Activated CD4-positive, alpha-beta T cell treated with anti-CD3 and anti-CD28 coated beads, Interleukin-2, amount 10 ng/mL, durations not matched to agents 7 days and 5 days (primary cell): Measurements from ENCODE around the gene TBX6. TPM values are rescaled to one million over a fixed set of nuclear protein-coding genes. Genes with fewer than 3 reads are reported as not detected.
A peak's percentile ranks its signal among the peaks of the same experiment; 100 is the strongest.
"Not testable (repeated sequence)": the region's sequence is repeated elsewhere in the genome, so short reads cannot be mapped to it uniquely, and the experiment has no call there.

Source experiments
- CTCF ChIA-PET: fragments of 350-600 bp; sonication (Branson Sonifier 250); formaldehyde crosslinking; loops from one replicate; lab custom pipeline; 2021; ENCODE audit warnings: antibody characterized with exemption; lab: Charles Lee
- POLR2A ChIA-PET: fragments of 350-600 bp; sonication (Branson Sonifier 250); formaldehyde crosslinking; loops from one replicate; lab custom pipeline; 2021; ENCODE audit warnings: antibody characterized with exemption; lab: Charles Lee
- DNase-seq: peaks from one replicate; pipeline ENCODE4 v3.0.0-alpha.2; 2020
- H3K27ac Mint-ChIP-seq: one replicate; pipeline ENCODE4 v1.8.0; 2021; ENCODE audit warnings: mild to moderate bottlenecking, moderate library complexity, mixed read lengths
- H3K27me3 Mint-ChIP-seq: one replicate; pipeline ENCODE4 v1.8.0; 2021; ENCODE audit warnings: mixed read lengths
- H3K36me3 Mint-ChIP-seq: one replicate; pipeline ENCODE4 v1.8.0; 2021; ENCODE audit warnings: low read depth, mixed read lengths
- H3K4me1 Mint-ChIP-seq: one replicate; pipeline ENCODE4 v1.8.0; 2021; ENCODE audit warnings: mixed read lengths
- H3K4me3 Mint-ChIP-seq: one replicate; pipeline ENCODE4 v1.8.0; 2021; ENCODE audit warnings: mild to moderate bottlenecking, moderate library complexity, mixed read lengths
- H3K9me3 Mint-ChIP-seq: one replicate; pipeline ENCODE4 v1.8.0; 2021; ENCODE audit warnings: mixed read lengths
- total RNA-seq, 2 experiments: library from RNA; stranded (reverse); gene quantifications; one replicate each; pipeline ENCODE4 v1.2.3, GENCODE V29; 2021

TBX6 gene
- 1 to 10 TPM; 1.2 to 1.7 TPM for total RNA-seq

- peaks cover 65% of the 10 kb centered on the region for H3K4me1 Mint-ChIP-seq
- H3K27me3 Mint-ChIP-seq, result no peaks in the 10 kb centered on the region
- ChIA-PET CTCF (interaction anchor here (0.5 to 8.0 kb wide), 42 partner anchors 11 to 545 kb away, joined by 3 to 112 read pairs (median 4); partner anchors contain the start of genes ALDOA, CORO1A, DCTPP1 and GDPD3), POLR2A (interaction anchor here (1.0 to 2.4 kb wide), 4 partner anchors 15 to 519 kb away, joined by 3 to 7 read pairs (median 4); partner anchors contain the start of genes ALDOA and ZNF689)
- peaks cover under 1% of the 10 kb centered on the region for H3K9me3 Mint-ChIP-seq
- peak within 1 kb of the TSS; percentile 90 for H3K27ac Mint-ChIP-seq
- peaks cover 35% of the 10 kb centered on the region for H3K36me3 Mint-ChIP-seq
- H3K4me3 Mint-ChIP-seq, result peak within 1 kb of the TSS; percentile 81
- peak; percentile 93 for DNase-seq
Measured at GRCh38 chr16:30091474-30092372, at the start of gene TBX6. Gene TBX6, minus strand, starts transcription at chr16:30091924. Its CDS starts 731 bp downstream, at chr16:30091193.

GRCh38 chr16:30139583-30140481, 48.1 kb upstream of the TBX6 start:
- no peak overlapping the region for H3K4me3 Mint-ChIP-seq
- ChIA-PET POLR2A (interaction anchor here (1.9 kb wide), 1 partner anchor 46 kb away, joined by 5 read pairs; no protein-coding TSS in a partner anchor), CTCF (interaction anchor here (0.6 to 2.0 kb wide), 10 partner anchors 9 to 357 kb away, joined by 3 to 6 read pairs (median 4); no protein-coding TSS in a partner anchor)
- H3K27me3 Mint-ChIP-seq, result no peaks in the 10 kb centered on the region
- peaks cover 22% of the 10 kb centered on the region for H3K4me1 Mint-ChIP-seq
- DNase-seq, result no peak
- no peaks in the 10 kb centered on the region for H3K36me3 Mint-ChIP-seq
- H3K9me3 Mint-ChIP-seq, result no peaks in the 10 kb centered on the region
- H3K27ac Mint-ChIP-seq, result peak overlapping the region; percentile 55

- CTCF ChIA-PET, result interaction anchor here (0.7 to 1.2 kb wide), 2 partner anchors 9 to 258 kb away, joined by 3 to 5 read pairs; no protein-coding TSS in a partner anchor
- Mint-ChIP-seq H3K4me3 (no peak overlapping the region), H3K27ac (no peak overlapping the region), H3K4me1 (peaks cover 16% of the 10 kb centered on the region), H3K36me3 (no peaks in the 10 kb centered on the region), H3K9me3 (no peaks in the 10 kb centered on the region), H3K27me3 (no peaks in the 10 kb centered on the region)
- POLR2A ChIA-PET, result no interaction called here
- no peak for DNase-seq
Measured at GRCh38 chr16:30137897-30138296, 46.2 kb upstream of the TBX6 start.

GRCh38 chr16:30136971-30137605, 45.4 kb upstream of the TBX6 start:
- Mint-ChIP-seq H3K27me3 (no peaks in the 10 kb centered on the region), H3K36me3 (no peaks in the 10 kb centered on the region), H3K9me3 (no peaks in the 10 kb centered on the region), H3K4me1 (peaks cover 14% of the 10 kb centered on the region), H3K4me3 (no peak overlapping the region), H3K27ac (no peak overlapping the region)
- CTCF ChIA-PET, result interaction anchor here (0.6 to 1.5 kb wide), 2 partner anchors 44 to 253 kb away, joined by 3 to 4 read pairs; no protein-coding TSS in a partner anchor
- no peak for DNase-seq
- POLR2A ChIA-PET, result no interaction called here

- CTCF ChIA-PET, result interaction anchor here (0.9 to 1.5 kb wide), 2 partner anchors 9 to 41 kb away, joined by 3 to 5 read pairs; partner anchors contain the start of gene TBX6
- H3K4me3 Mint-ChIP-seq, result no peak overlapping the region
- POLR2A ChIA-PET, result no interaction called here
Measured at GRCh38 chr16:30132591-30132990, 40.9 kb upstream of the TBX6 start.

GRCh38 chr16:30131869-30132475, 40.2 kb upstream of the TBX6 start:
- Mint-ChIP-seq H3K27me3 (no peaks in the 10 kb centered on the region), H3K9me3 (no peaks in the 10 kb centered on the region), H3K36me3 (no peaks in the 10 kb centered on the region), H3K4me1 (no peaks in the 10 kb centered on the region), H3K27ac (no peak overlapping the region), H3K4me3 (no peak overlapping the region)
- ChIA-PET POLR2A (no interaction called here), CTCF (interaction anchor here (0.7 to 2.1 kb wide), 4 partner anchors 8 to 40 kb away, joined by 3 to 6 read pairs (median 4); partner anchors contain the start of gene TBX6)
- no peak for DNase-seq

More at GRCh38 chr16:30132591-30132990, 40.9 kb upstream of the TBX6 start:
- no peaks in the 10 kb centered on the region for H3K36me3 Mint-ChIP-seq
- no peak overlapping the region for H3K27ac Mint-ChIP-seq
- no peaks in the 10 kb centered on the region for H3K9me3 Mint-ChIP-seq
- H3K4me1 Mint-ChIP-seq, result no peaks in the 10 kb centered on the region
- no peak for DNase-seq
- H3K27me3 Mint-ChIP-seq, result no peaks in the 10 kb centered on the region

- no peak overlapping the region for H3K27ac Mint-ChIP-seq
- H3K27me3 Mint-ChIP-seq, result no peaks in the 10 kb centered on the region
- H3K36me3 Mint-ChIP-seq, result no peaks in the 10 kb centered on the region
- no peaks in the 10 kb centered on the region for H3K9me3 Mint-ChIP-seq
- DNase-seq, result no peak
- CTCF ChIA-PET, result interaction anchor here (0.6 to 3.5 kb wide), 4 partner anchors 12 to 353 kb away, joined by 3 to 13 read pairs (median 4); partner anchors contain the start of gene GDPD3
- peaks cover 2% of the 10 kb centered on the region for H3K4me1 Mint-ChIP-seq
- no peak overlapping the region for H3K4me3 Mint-ChIP-seq
- POLR2A ChIA-PET, result no interaction called here
Measured at GRCh38 chr16:30127993-30128392, 36.3 kb upstream of the TBX6 start.

- H3K9me3 Mint-ChIP-seq, H3K4me3 Mint-ChIP-seq, DNase-seq, POLR2A ChIA-PET, H3K27me3 Mint-ChIP-seq, H3K27ac Mint-ChIP-seq, H3K36me3 Mint-ChIP-seq: not testable (repeated sequence)
- H3K4me1 Mint-ChIP-seq, result peaks cover 16% of the 10 kb centered on the region
- CTCF ChIA-PET, result interaction anchor here (1.0 kb wide), 1 partner anchor 62 kb away, joined by 3 read pairs; no protein-coding TSS in a partner anchor
Measured at GRCh38 chr16:30125690-30126089, 34.0 kb upstream of the TBX6 start.

GRCh38 chr16:30124985-30125379, 33.3 kb upstream of the TBX6 start:
- Mint-ChIP-seq H3K4me3 (no peak overlapping the region), H3K9me3 (no peaks in the 10 kb centered on the region), H3K27ac (no peak overlapping the region), H3K4me1 (peaks cover 23% of the 10 kb centered on the region), H3K36me3 (peaks cover 6% of the 10 kb centered on the region), H3K27me3 (no peaks in the 10 kb centered on the region)
- CTCF ChIA-PET, result interaction anchor here (1.0 to 2.2 kb wide), 4 partner anchors 12 to 271 kb away, joined by 3 to 11 read pairs (median 4); partner anchors contain the start of gene GDPD3
- POLR2A ChIA-PET, result no interaction called here
- DNase-seq, result no peak

GRCh38 chr16:30122604-30123160, 31.0 kb upstream of the TBX6 start:
- H3K9me3 Mint-ChIP-seq, result no peaks in the 10 kb centered on the region
- H3K27me3 Mint-ChIP-seq, result no peaks in the 10 kb centered on the region
- H3K4me3 Mint-ChIP-seq, result peak overlapping the region; percentile 87
- peak; percentile 15 for DNase-seq
- ChIA-PET CTCF (no interaction called here), POLR2A (no interaction called here)
- H3K27ac Mint-ChIP-seq, result peak overlapping the region; percentile 89
- peaks cover 15% of the 10 kb centered on the region for H3K36me3 Mint-ChIP-seq
- peaks cover 30% of the 10 kb centered on the region for H3K4me1 Mint-ChIP-seq
